HG03039 (cell line): ENCODE results near the gene SLC25A1.

Experiments
- ATAC-seq: cut with Tn5 transposase; IDR thresholded peaks from one replicate; pipeline ENCODE4 v1.9.1; 2021; ENCODE audit warnings: mild to moderate bottlenecking, moderate library complexity; ENCODE audit not compliant: unreplicated experiment

Gene SLC25A1

DNA sequence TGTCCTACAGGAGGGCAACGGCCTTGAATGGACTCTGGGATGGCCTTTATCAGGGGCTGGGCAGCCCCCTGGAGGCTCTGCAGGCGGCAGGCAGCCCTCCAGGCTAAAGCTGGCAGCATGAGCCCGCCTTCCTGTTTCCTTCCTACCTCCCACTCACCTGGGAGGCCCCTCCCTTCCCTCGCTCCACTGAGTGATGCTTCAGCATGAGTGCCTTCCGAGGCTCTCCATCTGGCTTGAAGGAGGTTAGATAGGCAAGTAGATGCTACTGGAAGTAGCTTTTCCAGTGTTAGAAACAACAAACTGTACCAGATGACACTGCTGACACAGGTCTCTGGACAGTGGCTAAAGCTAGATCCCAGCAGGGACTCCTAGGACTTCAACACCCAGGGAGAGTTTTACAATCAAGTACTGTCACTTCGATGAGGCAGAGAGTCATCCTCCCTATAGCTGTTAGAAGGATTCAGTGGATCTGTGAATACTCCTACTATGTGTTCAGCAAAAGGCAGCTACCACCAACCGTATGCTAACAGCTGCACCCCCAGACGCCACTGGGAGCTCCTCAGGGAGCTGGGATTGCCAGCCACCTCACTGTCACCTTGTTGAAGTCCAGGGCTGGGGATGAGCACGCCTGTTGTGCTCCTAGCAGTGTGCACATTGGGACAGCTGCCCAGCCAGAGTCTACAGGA is 4.1 kb upstream of the SLC25A1 start:
- ATAC-seq = no peak

DNA sequence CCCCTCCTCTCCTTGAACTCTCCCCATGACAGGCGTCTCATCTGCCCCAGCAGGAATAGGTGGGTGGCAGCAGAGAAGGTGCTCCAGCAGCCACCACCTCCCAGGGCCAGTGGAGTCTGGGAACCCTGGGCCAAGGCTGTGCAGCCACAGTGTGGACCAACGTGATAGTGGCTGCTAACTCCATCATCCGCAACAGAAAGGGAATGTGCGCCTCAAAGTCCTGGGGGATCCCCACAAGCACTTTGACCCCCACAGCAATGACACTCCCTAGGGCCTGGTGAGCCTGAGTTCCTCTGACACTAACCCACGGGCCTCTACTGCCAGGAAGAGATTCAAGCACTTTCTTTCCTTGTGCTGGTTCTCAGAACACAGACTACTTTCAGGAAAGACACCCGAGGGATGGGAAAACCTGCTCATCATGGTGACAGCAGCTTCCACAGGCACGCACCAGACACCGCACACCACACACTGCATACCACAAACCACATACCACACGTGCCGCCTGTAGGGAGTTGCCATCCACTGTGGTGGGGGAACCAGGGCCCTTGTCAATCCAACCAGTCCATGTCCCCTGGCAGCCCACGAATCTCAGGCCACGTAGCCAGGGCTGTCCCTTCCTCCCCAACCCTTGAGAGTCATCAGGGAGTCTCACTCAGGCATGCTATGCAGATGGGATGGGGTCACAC is 3.4 kb upstream of the SLC25A1 start:
- ATAC-seq = no peak

DNA sequence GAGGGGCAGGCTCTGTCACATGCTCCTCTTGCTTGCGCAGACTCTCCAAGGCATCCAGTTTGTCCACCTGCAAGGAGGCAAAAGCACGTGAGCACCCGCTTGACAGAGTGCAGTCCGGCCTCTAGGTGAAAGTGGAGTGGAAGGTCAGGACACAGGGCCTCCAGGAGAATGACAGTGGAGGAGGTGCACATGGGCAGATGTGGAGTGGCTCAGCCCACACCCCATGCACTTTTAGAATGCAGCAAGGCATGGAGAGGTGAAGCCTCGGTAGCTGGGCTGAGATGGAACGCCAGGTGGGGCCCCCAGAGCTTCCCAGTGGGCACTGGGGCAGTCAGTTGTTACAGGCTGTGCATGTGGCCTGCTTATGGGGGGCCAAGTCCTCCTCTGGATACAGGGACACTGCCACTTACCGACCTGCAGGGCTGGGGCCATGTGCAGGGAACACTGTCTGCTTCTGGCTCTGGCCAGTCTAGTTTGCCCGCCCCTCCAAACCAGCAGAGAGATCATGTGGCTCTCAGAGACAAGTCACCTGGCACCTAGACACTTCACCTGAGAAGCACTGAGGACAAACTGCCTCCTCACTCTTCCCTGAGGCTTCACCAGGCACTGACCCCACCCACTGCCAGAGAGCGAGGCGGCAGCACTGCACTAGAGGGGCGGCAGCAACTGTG is 2.3 kb upstream of the SLC25A1 start:
- ATAC-seq = no peak

DNA sequence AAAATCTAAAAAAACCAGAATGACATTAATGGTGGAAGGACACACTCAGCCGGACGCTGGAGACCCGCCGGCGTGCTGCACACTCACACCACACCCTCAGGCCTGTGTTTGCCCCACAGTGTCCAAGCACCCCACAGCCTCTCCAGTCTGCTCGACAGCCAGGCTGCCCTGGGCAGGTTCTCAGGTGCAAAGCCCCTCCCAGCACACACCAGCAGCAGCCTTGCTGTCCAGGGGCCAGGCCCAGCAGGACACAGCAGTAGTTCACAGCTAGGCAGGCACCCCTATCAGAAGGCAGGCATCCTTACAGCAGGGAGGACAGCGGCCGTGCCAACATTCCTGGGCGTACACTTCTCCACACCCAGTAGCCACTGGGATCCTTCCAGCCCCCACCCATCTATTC is 1.7 kb upstream of the SLC25A1 start:
- ATAC-seq = no peak

DNA sequence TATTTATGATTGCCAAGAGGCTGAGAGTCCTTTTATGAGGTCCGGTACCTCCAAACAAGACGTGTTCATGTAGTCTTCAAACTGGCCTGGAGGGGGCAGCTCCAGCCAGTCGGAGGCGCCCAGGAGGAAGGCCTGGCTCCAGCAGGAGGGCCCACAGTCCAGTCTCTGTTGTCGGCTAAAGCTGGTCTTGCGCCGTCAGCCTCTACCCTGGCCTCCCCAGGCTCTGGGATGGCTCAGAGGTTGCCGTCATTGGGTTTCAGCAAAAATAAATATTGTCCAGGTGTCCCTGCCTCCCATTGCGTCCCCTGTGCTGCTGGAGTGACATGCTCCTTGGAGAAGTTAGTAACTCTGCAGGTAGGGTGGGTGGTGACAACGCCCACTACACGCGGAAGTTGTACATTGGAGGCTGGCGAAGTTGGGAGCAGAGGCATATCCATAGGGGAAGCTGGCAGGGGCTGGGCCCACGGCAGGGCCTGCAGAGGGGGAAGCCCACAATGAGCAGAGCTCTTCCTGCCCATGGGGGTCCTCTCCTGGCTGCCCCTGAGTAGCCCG is 1.0 kb upstream of the SLC25A1 start:
- ATAC-seq = no peak

DNA sequence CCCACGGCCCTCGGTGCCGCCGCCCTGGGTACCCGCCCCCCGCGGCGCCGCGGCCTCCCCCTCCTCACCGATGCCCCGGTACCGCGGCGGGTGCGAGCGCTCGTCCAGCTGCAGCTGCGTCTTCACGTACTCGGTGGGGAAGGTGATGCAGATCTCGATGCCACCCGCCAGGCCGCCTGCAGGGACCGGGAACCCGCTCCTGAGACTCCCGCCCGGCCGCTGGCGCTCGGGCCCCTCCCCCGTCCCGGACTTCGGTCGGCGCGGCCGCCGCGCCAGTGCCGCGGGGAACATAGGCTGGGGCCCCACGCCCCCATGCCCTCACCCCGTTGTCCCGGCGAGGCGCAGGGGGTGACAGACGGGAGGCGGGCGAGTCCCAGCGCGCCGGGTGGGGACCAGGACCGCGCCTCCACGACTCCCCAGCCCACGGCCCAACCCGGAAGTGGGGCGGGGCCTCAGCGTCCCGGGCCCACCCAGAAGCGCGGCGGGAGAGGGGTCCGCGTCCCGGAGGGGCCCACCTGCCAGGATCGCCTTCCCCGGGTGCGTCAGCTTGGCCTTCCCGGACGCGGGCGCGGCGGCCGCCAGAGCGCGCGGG is 375 bp downstream of the SLC25A1 start:
- ATAC-seq = peak; percentile 30

DNA sequence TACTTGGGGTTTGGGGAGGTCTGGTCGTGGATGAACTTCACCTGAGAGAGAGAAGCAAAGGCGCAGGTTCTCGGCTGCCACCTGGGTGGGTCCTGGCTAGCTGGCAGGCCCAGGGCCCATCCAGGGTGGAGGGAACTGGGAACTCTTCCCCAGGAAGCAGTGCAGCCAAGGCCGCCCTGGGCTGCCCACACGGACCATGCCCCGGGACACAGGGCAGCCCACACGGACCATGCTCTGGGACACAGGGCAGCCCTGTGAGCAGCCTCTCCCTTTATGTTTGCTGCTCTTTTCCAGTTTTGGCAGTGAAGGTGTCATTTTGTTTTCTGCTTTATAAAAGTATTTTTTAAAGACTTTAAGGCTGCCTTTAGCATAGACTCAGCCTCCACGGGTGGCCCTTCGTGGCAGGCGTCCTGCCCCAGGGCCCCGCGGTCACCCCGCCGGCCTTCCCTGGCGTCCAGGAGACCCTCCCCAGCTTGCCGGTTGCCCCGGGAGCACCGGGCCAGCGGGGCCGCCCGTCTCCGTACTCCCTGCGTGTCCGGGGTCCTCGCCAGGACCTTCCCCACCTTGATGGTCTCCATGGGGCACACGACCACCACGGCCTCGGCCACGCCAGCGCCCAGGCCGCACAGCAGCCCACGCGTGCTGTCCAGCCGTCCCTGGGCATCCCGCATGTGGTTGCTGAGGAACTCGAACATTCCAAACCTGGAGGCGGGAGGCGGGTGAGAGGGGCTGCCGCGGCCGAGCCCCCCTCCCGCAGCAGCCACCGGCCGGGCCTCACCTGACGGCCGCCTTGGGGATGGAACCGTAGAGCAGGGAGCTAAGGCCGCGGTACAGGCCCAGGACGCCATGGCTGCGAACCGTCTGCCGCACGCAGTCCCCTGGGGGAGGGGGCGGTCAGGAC is 1.1 kb downstream of the SLC25A1 start:
- no peak for ATAC-seq

DNA sequence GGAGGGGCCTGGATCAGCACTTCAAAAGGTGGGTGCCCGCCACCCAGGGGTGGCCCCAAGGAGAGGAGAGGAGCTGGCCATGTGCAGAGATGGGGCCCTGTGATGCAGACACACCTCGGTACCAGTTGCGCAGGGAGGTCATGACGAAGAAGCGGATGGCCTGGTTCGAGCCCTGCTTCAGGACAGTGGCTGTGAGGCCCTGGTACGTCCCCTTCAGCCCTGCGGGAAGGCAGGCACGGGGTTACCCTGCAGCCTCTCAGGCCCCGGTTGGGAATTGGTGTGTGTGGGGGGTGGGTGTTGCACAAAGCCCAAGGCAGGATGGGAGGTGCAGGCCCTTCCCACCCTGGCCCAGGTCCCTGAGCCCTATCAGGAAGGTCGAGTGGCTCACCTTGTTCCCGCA is 1.8 kb downstream of the SLC25A1 start:
- no peak for ATAC-seq

DNA sequence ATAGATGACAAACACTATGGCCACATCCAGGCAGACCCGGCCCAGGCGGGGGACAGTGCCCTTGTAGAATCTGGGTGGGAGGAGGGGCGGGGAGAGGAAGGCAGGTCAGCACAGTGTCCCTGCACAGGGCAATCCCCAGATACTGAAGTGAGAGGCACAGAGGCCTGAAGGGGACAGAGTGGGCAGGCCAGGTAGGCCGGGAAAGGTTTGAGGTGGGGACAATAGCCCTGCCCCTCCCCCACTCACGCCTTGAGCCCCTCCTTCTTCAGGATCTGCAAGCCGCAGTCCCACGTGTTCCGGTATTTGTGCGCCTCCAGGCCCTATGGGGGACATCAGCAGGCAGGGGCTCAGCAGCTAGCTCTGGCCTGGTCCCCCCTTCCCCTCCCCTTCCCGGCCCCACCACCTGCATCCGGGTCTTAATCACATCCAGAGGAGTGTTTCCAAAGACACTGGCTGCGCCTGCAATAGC is 2.3 kb downstream of the SLC25A1 start:
- ATAC-seq = no peak

DNA sequence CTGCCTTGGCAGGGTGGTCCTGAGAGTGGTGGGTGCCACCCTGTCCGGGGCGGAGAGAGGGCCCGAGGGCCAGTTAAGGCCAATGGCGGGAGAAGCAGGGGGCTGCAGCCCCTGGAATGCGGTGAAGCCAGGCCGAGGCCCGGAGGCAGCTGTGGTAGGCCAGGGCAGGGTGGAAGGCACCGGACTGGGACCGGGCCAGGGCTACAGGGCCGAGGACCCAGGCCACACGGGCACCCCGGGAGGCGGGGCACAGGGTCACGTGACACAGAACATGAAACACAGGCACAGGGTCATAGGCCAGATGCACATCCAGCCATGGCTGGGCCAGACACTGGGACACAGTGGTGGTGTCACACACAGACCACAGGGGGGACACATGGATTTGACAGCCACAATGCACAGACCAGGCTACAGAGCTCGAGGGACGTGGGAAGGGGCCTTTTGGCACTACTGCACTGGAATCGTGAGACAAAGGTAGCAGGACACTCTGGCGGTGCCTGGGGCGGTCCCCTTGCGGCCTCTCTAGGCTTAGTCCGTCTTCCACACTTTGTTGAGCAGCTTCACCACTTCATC is 2.8 kb downstream of the SLC25A1 start:
- no peak for ATAC-seq

DNA sequence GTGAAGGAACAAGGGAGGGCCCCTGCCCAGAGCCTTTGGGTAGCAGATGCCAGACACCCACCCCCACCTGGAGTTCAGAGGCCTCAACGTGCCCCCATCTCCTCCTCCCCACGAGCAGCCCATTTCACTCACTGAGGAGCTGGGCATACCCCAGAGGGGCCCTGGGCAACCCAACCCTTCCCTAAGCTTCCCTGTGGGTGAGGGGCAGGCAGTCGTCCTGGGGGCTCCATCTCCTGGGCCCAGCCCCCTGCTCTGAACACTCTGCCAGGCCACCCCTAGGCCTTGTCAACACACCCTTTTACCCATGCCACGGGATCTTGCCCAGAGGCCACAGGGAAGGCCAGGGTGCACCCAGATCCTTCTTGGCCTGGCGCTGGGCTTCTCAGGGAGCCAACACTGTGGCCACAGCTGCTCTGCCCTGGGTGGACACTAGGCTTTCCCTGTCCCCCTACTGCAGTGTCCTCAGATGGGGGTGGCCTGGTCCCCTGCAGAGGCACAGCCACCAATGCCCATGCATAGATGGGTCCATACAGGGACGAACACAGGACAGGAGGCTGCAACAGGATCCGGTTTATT is 3.4 kb downstream of the SLC25A1 start:
- ATAC-seq = no peak

DNA sequence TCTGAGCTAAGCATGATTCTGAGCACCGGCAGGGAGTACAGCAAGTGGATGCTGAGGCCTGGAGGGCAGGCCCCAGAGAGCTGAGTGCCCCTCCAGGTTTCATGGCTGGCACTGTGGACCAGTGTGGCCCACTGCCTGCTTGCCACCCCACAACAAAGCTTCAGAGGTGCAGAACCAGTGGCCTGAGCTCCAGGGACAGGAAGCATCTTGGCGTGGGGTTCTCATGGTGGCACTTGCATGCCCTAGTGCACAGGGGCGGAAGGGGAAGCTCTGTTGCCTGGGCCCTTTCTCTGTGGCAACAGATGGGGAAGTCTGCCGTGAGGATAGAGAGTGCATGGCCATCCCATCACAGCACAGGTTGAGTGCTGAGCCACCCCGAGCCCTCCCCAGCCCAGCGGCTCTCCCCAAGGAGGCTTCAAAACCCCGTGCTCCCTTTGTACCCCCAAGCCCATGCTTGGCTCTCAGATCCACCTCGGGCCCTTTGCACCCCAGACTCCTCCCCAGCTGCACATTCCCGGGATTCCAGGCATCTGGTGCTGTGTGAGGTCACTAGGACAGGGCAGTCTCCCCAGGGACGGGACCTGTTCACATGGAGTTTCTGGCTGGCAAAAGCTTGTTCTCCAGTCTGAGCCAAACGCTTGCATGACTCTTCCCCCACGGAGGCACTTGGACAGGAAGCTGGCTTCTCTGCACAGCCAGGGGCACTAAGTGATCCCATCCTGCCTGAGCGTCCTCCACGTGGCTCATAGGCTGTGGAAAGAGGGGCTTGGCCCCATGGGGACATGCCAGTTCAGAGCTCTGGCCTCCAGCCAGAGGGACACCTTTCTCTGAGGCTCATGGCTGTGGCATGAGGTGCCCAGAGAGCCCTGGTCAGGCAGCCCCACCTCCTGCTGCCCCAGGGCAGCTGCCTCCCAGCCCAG is 4.2 kb downstream of the SLC25A1 start:
- ATAC-seq = no peak

DNA sequence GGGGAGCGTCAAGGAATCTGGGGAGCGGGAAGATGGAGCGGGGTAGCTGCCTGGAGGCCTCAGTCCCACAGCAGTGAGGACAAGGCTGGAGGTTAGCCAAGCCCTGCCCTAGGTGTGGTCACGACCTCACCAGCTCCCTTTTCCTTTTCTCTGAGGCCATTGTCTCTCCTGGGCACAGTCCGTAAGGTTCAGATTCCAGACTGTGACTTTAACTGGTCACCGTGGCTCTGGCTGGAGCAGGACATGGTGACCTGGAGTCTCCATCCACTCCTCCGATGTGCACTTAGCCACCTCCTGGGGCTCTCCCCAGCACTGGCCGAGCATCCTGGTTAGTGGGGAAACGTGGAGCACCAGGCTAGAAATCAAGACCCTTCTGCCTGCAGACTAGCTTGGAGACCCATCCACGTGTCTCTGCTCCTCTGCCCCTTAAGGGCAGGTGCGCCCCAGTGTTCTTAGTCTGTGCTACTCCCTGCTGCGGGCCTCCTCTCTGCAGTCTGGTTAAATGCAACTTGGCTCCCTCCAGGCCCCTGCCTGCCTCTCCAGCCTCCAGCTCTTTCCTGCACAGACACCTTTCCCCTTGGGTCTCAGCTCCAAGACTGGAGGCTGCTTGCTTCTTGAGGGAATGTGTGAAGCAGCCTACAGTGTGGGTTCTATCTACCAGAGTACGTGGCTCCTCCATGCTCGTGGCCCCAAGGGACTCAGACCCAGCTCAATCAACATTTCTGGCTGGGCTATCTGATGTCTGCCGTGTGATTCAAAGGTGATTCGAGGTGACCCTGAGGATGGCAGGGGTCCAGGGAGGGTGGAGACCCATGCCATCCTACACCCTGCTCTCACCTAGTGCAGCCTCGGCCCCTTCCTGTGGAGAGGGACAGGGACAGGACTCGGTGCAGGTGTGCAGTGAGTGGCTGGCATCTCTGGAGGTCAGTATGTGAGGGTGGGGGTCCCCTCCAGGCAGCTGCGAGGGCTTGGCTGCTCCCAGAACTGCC is 5.2 kb downstream of the SLC25A1 start:
- no peak for ATAC-seq

DNA sequence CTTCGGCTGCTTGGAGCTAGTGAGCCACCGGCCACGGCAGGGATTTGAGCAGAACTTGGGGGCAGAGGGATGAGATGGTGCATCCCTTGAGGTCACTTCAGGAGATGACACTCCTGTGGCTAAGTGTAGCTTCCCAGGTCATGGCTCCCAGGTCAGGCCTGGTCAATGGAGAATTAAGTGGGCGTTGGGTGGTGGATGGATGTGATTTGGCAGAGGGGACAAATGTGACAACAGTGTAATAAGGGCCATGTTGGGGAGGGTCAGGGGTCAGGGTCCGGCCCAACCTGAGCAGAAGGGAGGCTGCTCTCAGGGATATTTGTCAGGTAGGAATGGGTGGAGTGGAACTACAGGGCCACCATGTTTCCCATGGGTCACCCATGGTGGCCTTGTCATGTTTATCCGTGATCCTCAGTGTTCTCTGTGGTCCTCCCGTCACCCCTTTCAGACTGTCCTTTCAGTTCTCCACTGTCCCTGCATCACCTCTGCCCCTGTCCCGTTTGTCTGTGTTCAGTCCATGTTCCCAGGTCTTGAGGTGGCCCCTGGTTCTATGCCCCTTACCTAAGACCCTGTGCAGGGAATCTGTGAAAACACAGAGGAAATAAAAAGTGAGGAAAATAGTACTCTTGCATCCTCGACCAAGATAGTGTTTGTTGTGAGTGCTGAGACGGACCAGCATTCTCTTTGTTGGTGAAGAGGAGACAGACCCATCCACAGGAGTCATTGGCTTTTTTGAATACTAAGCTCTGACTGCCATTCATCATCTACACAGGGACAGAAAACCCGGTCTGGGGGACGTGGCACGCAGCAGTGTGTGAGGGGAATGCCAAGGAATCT is 6.1 kb downstream of the SLC25A1 start:
- ATAC-seq = no peak

DNA sequence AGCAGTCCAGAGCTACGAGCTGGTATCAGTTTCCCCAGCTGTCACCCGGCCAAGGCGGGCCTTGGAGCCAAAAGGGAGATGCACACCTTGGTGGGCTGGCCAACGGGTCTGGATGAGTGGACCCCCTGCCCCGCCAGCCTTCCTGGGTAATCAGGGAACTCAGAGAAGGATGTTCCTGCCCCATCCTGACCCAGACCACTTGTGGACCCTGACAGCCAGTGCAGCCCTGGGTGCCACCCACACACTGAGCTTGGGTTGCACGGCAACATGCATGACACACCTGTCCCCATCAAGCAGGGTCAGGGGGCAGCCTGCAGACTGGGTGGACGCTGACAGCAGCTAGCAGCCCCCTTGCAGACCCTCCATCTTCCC is 8.6 kb downstream of the SLC25A1 start:
- no peak for ATAC-seq
